Measurements from ENCODE around the gene WARS2. TPM values are rescaled to one million over a fixed set of nuclear protein-coding genes. Genes with fewer than 3 reads are reported as not detected.

Gene WARS2
- total and polyA plus RNA-seq, 7 donors: 8.4 to 18.8 (median 10.9) TPM

GRCh38 chr1:118984086-118984721 lies 156.2 kb downstream of the WARS2 start:
- H3K4me3 ChIP-seq: peak overlapping the region in 3 of 4 donors; percentile 2 to 27 (median 27)
- intact Hi-C loops (cut with DNase I): loop anchor here (10.0 kb wide), 1 partner anchor 161 kb away; the partner anchor contains the start of gene WARS2
- peaks cover 83 to 100% (median 98%) of the 10 kb centered on the region in 3 donors for H3K27me3 ChIP-seq

GRCh38 chr1:118983558-118984041 lies 156.9 kb downstream of the WARS2 start:
- intact Hi-C loops (cut with DNase I): loop anchor here (2.0 to 10.0 kb wide), 2 partner anchors 17 to 161 kb away; partner anchors contain the start of gene WARS2
- Histone ChIP-seq H3K4me3 (no peak overlapping the region), H3K9me3 (peaks cover 0 to 3% (median 0%) of the 10 kb centered on the region in 4 donors), H3K27ac (no peak overlapping the region), H3K27me3 (peaks cover 78 to 100% (median 98%) of the 10 kb centered on the region in 3 donors), H3K36me3 (no peaks in the 10 kb centered on the region), H3K4me1 (peaks cover 0 to 52% (median 50%) of the 10 kb centered on the region in 4 donors)
- DNase-seq: no peak
- no peak for TF ChIP-seq CTCF (IDR thresholded peaks at IDR 0.05)
- no peak for TF ChIP-seq EP300 (IDR thresholded peaks at IDR 0.05)
- no peak for TF ChIP-seq POLR2AphosphoS5 (IDR thresholded peaks at IDR 0.05)
- TF ChIP-seq POLR2A (IDR thresholded peaks at IDR 0.05): no peak
- WGBS, 2 donors: 15 to 26% methylated on average over 22 of the region's 22 CpGs

More at GRCh38 chr1:118984086-118984721, 156.2 kb downstream of the WARS2 start:
- WGBS, 2 donors: 3 to 8% methylated on average over 43 of the region's 43 CpGs
- H3K27ac ChIP-seq: no peak overlapping the region
- no peak for DNase-seq
- peaks cover 0 to 3% (median 0%) of the 10 kb centered on the region in 4 donors for H3K9me3 ChIP-seq
- peaks cover 0 to 52% (median 47%) of the 10 kb centered on the region in 4 donors for H3K4me1 ChIP-seq
- TF ChIP-seq EP300 (IDR thresholded peaks at IDR 0.05) (no peak), POLR2A (IDR thresholded peaks at IDR 0.05) (no peak), CTCF (IDR thresholded peaks at IDR 0.05) (no peak), POLR2AphosphoS5 (IDR thresholded peaks at IDR 0.05) (no peak)
- H3K36me3 ChIP-seq: no peaks in the 10 kb centered on the region

GRCh38 chr1:118982821-118983557 lies 157.5 kb downstream of the WARS2 start:
- peaks cover 72 to 100% (median 98%) of the 10 kb centered on the region in 3 donors for H3K27me3 ChIP-seq
- H3K4me3 ChIP-seq: no peak overlapping the region
- no peak for TF ChIP-seq EP300 (IDR thresholded peaks at IDR 0.05)
- TF ChIP-seq POLR2A (IDR thresholded peaks at IDR 0.05): no peak
- TF ChIP-seq CTCF (IDR thresholded peaks at IDR 0.05): no peak
- no peak for TF ChIP-seq POLR2AphosphoS5 (IDR thresholded peaks at IDR 0.05)
- H3K4me1 ChIP-seq: peaks cover 0 to 47% (median 45%) of the 10 kb centered on the region in 4 donors
- no peak for DNase-seq
- whole genome bisulfite sequencing, 2 donors: 11 to 19% methylated on average over 26 of the region's 26 CpGs
- peaks cover 0 to 3% (median 0%) of the 10 kb centered on the region in 4 donors for H3K9me3 ChIP-seq
- no peak overlapping the region for H3K27ac ChIP-seq
- H3K36me3 ChIP-seq: no peaks in the 10 kb centered on the region
- intact Hi-C loops (cut with DNase I): loop anchor here (2.0 to 10.0 kb wide), 2 partner anchors 18 to 162 kb away; partner anchors contain the start of gene WARS2

GRCh38 chr1:118982266-118982665 lies 158.2 kb downstream of the WARS2 start:
- H3K27me3 ChIP-seq: peaks cover 64 to 100% (median 94%) of the 10 kb centered on the region in 3 donors

More at GRCh38 chr1:118982266-118982665, 158.2 kb downstream of the WARS2 start:
- peaks cover 0 to 40% (median 38%) of the 10 kb centered on the region in 4 donors for H3K4me1 ChIP-seq
- 37 to 45% methylated on average over 6 of the region's 6 CpGs for WGBS, 2 donors
- H3K9me3 ChIP-seq: peaks cover 0 to 3% (median 0%) of the 10 kb centered on the region in 4 donors
- H3K4me3 ChIP-seq: no peak overlapping the region
- intact Hi-C loops (cut with DNase I): loop anchor here (2.0 to 10.0 kb wide), 2 partner anchors 19 to 163 kb away; partner anchors contain the start of gene WARS2
- TF ChIP-seq POLR2AphosphoS5 (IDR thresholded peaks at IDR 0.05) (no peak), EP300 (IDR thresholded peaks at IDR 0.05) (no peak), POLR2A (IDR thresholded peaks at IDR 0.05) (no peak), CTCF (IDR thresholded peaks at IDR 0.05) (no peak)
- H3K27ac ChIP-seq: no peak overlapping the region
- no peaks in the 10 kb centered on the region for H3K36me3 ChIP-seq
- no peak for DNase-seq

Measured in sigmoid colon (tissue), 7 donors.